RWPE2 (cell line): Measurements from ENCODE around the gene TSC22D3.

Experiments
- ATAC-seq: fragments of 200-7000 bp; cut with Tn5 transposase; 3 replicates; pipeline ENCODE4 v1.9.1; 2021; ENCODE audit warnings: low read depth
- DNase-seq: peaks from one replicate; pipeline ENCODE4 v3.0.0-alpha.2; 2020; ENCODE audit warnings: low spot score
- H3K27ac ChIP-seq: fragments of 450-650 bp; 2 replicates; pipeline ENCODE4 v1.5.1; 2017; ENCODE audit warnings: mild to moderate bottlenecking; ENCODE audit not compliant: poor library complexity, severe bottlenecking
- H3K27me3 ChIP-seq: fragments of 250-450 bp; sonication (Bioruptor Pico); 2 replicates; pipeline ENCODE4 v1.5.1; 2021; ENCODE audit warnings: mild to moderate bottlenecking, moderate library complexity; ENCODE audit not compliant: insufficient read depth, poor library complexity, severe bottlenecking
- H3K36me3 ChIP-seq: fragments of 250-450 bp; sonication (Bioruptor Pico); 2 replicates; pipeline ENCODE4 v1.5.1; 2020; ENCODE audit warnings: low read depth, mild to moderate bottlenecking, moderate library complexity
- H3K4me1 ChIP-seq: fragments of 250-450 bp; sonication (Bioruptor Pico); 2 replicates; pipeline ENCODE4 v1.5.1; 2021; ENCODE audit warnings: mild to moderate bottlenecking, moderate library complexity; ENCODE audit not compliant: insufficient read depth, poor library complexity, severe bottlenecking
- H3K4me3 ChIP-seq: fragments of 250-450 bp; sonication (Bioruptor Pico); 2 replicates; pipeline ENCODE4 v1.5.1; 2021; ENCODE audit warnings: mild to moderate bottlenecking, moderate library complexity; ENCODE audit not compliant: severe bottlenecking
- H3K9me3 ChIP-seq: fragments of 250-450 bp; sonication (Bioruptor Pico); 2 replicates; pipeline ENCODE4 v1.5.1; 2021; ENCODE audit warnings: mild to moderate bottlenecking, moderate library complexity; ENCODE audit not compliant: severe bottlenecking
- TF ChIP-seq, protein P1 (sequence below): fragments of 450-650 bp; IDR thresholded peaks from one replicate; pipeline ENCODE4 v1.5.1; 2017; ENCODE audit warnings: mild to moderate bottlenecking, moderate library complexity; ENCODE audit not compliant: poor library complexity, severe bottlenecking

TSC22D3 gene

DNA sequence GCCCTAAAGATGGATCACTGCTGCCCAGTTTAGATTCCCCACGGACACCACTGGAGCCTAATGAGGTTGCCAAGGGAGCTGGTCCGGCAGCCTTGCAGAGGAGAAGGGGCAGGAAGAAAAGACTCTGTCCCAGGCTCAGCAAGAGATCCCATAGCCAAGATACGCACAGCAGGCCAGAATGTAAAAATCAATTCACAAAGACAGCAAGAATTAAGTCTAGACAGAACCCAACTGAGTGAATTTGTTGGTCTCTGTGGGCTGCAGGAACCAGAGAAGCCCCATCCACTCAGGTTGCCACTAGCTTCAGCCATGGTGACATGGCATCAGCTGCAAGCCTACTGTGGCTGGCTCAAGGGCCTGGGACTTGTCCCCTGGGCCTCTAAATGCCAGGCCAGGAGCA, 22.9 kb downstream of the TSC22D3 start:
- H3K4me1 ChIP-seq, result peaks cover 9% of the 10 kb centered on the region
- no peak overlapping the region for H3K4me3 ChIP-seq
- H3K27ac ChIP-seq, result no peak overlapping the region
- H3K27me3 ChIP-seq, result no peaks in the 10 kb centered on the region
- no peak for ATAC-seq
- H3K9me3 ChIP-seq, result no peaks in the 10 kb centered on the region
- TF ChIP-seq, protein P1, sequence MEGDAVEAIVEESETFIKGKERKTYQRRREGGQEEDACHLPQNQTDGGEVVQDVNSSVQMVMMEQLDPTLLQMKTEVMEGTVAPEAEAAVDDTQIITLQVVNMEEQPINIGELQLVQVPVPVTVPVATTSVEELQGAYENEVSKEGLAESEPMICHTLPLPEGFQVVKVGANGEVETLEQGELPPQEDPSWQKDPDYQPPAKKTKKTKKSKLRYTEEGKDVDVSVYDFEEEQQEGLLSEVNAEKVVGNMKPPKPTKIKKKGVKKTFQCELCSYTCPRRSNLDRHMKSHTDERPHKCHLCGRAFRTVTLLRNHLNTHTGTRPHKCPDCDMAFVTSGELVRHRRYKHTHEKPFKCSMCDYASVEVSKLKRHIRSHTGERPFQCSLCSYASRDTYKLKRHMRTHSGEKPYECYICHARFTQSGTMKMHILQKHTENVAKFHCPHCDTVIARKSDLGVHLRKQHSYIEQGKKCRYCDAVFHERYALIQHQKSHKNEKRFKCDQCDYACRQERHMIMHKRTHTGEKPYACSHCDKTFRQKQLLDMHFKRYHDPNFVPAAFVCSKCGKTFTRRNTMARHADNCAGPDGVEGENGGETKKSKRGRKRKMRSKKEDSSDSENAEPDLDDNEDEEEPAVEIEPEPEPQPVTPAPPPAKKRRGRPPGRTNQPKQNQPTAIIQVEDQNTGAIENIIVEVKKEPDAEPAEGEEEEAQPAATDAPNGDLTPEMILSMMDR, result no peak
- no peak for DNase-seq
- no peaks in the 10 kb centered on the region for H3K36me3 ChIP-seq

DNA sequence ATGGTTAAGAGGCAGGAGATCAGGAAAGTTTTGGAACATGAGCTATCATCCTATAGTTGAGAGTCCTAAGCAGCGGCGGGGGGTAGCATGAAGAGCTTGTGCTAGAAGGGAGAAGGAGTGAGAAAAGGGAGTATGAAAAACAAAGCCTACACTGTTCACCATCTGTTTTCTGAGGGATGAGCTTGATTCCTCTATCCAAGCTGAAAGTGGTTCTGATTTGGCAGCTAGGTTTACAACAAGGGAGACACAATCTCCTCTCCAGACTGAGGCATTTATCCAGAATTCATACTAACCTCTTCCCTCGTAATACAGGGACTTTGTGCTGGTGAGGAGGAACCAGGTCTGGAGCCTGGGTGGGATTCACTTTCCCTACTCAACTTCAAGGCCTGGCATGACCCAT, 23.5 kb downstream of the TSC22D3 start:
- DNase-seq (no peak), ATAC-seq (no peak)
- Histone ChIP-seq H3K27me3 (no peaks in the 10 kb centered on the region), H3K9me3 (no peaks in the 10 kb centered on the region), H3K27ac (no peak overlapping the region), H3K4me3 (no peak overlapping the region), H3K36me3 (no peaks in the 10 kb centered on the region), H3K4me1 (peaks cover 14% of the 10 kb centered on the region)
- TF ChIP-seq, protein P1, result no peak

DNA sequence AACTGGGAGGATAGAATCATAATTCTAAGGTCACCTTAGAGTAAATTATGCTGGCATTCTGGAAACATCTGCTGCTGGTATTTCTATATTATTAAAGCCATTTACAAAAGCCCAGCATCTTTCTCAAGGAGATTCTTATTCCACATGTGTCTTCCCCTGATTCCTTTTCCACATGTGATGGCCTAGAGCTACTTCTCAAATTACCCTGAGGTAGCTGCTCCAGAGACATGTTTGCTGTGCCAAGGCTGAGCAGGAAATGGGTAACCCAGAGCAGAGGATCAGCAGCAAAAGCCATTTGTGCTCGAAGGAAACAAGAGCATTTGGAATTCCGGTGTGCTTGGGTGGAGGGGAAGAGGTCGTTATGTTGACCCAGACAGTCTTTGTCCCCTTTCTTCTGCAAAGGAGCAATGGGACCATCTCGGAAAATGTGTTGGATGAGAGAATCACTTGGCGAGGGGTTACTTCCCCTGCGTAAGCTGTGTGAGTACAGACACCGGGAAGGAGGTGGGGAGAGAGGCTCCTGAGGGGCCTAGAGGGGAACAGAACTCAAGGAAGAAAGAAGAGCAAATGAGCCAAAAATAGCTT, 24.6 kb downstream of the TSC22D3 start:
- TF ChIP-seq, protein P1, result no peak
- H3K4me1 ChIP-seq, result peaks cover 18% of the 10 kb centered on the region
- no peak overlapping the region for H3K4me3 ChIP-seq
- no peak overlapping the region for H3K27ac ChIP-seq
- DNase-seq (no peak), ATAC-seq (no peak)
- H3K27me3 ChIP-seq, result no peaks in the 10 kb centered on the region
- no peaks in the 10 kb centered on the region for H3K9me3 ChIP-seq
- no peaks in the 10 kb centered on the region for H3K36me3 ChIP-seq

DNA sequence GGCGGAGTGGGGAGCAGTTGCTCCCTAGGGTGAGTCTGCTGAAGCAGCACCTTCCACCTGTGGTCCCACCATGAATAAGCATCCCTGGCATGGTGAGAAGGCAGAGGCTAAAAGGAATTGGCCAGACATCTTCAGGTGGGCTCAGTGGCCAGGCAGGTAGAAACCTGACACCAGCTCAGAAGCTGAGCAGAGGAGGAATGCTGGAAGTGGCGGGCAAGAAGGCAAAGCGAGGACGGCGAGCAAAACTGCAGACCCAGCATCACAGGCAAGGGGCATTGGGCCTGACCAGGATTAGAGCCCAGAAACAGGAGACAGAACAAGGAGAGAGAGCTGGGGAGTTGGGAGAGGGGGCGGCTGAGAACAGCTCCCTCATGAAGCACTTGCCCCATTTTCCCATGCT, 25.3 kb downstream of the TSC22D3 start:
- no peak overlapping the region for H3K4me3 ChIP-seq
- ATAC-seq (no peak), DNase-seq (no peak)
- TF ChIP-seq, protein P1, result no peak
- no peaks in the 10 kb centered on the region for H3K36me3 ChIP-seq
- no peaks in the 10 kb centered on the region for H3K9me3 ChIP-seq
- no peaks in the 10 kb centered on the region for H3K27me3 ChIP-seq
- peaks cover 18% of the 10 kb centered on the region for H3K4me1 ChIP-seq
- H3K27ac ChIP-seq, result no peak overlapping the region

DNA sequence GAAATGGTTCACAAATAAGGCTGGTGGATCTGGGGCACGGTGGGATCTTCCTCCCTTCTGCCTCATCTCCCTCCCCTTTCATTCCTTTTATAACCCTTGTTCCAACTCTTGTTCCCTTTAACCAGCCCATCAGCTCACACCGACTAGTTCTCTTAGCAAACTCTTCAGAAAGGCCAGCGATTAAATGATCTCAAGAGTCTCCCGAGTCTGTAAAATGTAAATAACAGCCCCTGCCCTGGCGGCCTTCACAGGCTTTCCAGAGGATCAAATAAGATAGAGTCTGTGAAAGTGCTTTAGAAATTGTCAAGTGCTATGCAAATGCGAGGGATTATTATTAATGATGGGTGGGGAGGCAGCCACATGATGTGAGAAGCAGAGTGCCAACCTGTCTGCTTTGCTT, 27.1 kb downstream of the TSC22D3 start:
- DNase-seq (no peak), ATAC-seq (no peak)
- H3K27me3 ChIP-seq, result no peaks in the 10 kb centered on the region
- no peak overlapping the region for H3K4me3 ChIP-seq
- no peaks in the 10 kb centered on the region for H3K9me3 ChIP-seq
- TF ChIP-seq, protein P1, result no peak
- H3K27ac ChIP-seq, result peak overlapping the region; percentile 63
- peaks cover 18% of the 10 kb centered on the region for H3K4me1 ChIP-seq
- H3K36me3 ChIP-seq, result no peaks in the 10 kb centered on the region
